Liver (tissue), 9 donors: ENCODE measurements around the gene SPIN1. TPM values are rescaled to one million over a fixed set of nuclear protein-coding genes. Genes with fewer than 3 reads are reported as not detected.

ENCODE experiments used
- DNase-seq: peaks from one replicate; pipeline ENCODE4 v3.0.0-alpha.2; 2017; ENCODE audit warnings: low spot score
- H3K27ac ChIP-seq, 2 donors: one replicate each; pipeline ENCODE4 v1.7.0; 2013; ENCODE audit warnings: inconsistent platforms in 2 of 2, low read length in 2 of 2, control low read depth in 1 of 2, low read depth in 1 of 2, mild to moderate bottlenecking in 1 of 2
- H3K27me3 ChIP-seq, 4 donors: one replicate each; pipeline versions ENCODE4 v1.6.1 to v1.7.0; 2013; ENCODE audit warnings: low read length in 3 of 4, inconsistent platforms in 1 of 4, mild to moderate bottlenecking in 1 of 4, moderate library complexity in 1 of 4; ENCODE audit not compliant: control insufficient read depth in 4 of 4, insufficient read depth in 4 of 4
- H3K36me3 ChIP-seq, 4 donors: one replicate each; pipeline versions ENCODE4 v1.6.1 to v1.7.0; 2013; ENCODE audit warnings: low read length in 3 of 4, mild to moderate bottlenecking in 3 of 4, low read depth in 1 of 4, moderate library complexity in 1 of 4; ENCODE audit not compliant: control insufficient read depth in 4 of 4, insufficient read depth in 3 of 4
- H3K4me1 ChIP-seq, 4 donors: one replicate each; pipeline versions ENCODE4 v1.6.1 to v1.7.0; 2013; ENCODE audit warnings: low read length in 3 of 4, mild to moderate bottlenecking in 3 of 4, moderate library complexity in 1 of 4; ENCODE audit not compliant: control insufficient read depth in 4 of 4, insufficient read depth in 4 of 4
- H3K4me3 ChIP-seq, 3 donors: one replicate each; pipeline versions ENCODE4 v1.6.1 to v1.7.0; 2013; ENCODE audit warnings: low read length in 3 of 3, control low read depth in 1 of 3, low read depth in 1 of 3, mild to moderate bottlenecking in 1 of 3
- H3K9ac ChIP-seq, 2 donors: one replicate each; pipeline ENCODE4 v1.7.0; 2013; ENCODE audit warnings: low read length in 2 of 2, mild to moderate bottlenecking in 2 of 2, moderate library complexity in 2 of 2, control low read depth in 1 of 2, low read depth in 1 of 2
- H3K9me3 ChIP-seq, 4 donors: one replicate each; pipeline versions ENCODE4 v1.6.1 to v1.7.0; 2013; ENCODE audit warnings: low read length in 3 of 4; ENCODE audit not compliant: control insufficient read depth in 4 of 4
- EGR1 ChIP-seq, 2 donors: IDR thresholded peaks; 2 replicates each; pipeline ENCODE4 v1.6.1; 2016 to 2018; ENCODE audit warnings: antibody characterized with exemption in 2 of 2, low read depth in 2 of 2
- FOXA1 ChIP-seq: IDR thresholded peaks from 2 replicates; pipeline ENCODE4 v1.6.1; 2016; ENCODE audit warnings: antibody characterized with exemption
- FOXA2 ChIP-seq: IDR thresholded peaks from 2 replicates; pipeline ENCODE4 v1.6.1; 2016; ENCODE audit warnings: antibody characterized with exemption
- GABPA ChIP-seq, 2 donors: IDR thresholded peaks in 1 of 2; conservative IDR thresholded peaks in 1 of 2; 2 replicates each; pipeline ENCODE4 v1.6.1; 2016; ENCODE audit warnings: antibody characterized with exemption in 2 of 2, mild to moderate bottlenecking in 1 of 2, moderate library complexity in 1 of 2
- JUND ChIP-seq, 2 donors: IDR thresholded peaks; 2 replicates each; pipeline ENCODE4 v1.6.1; 2016; ENCODE audit warnings: antibody characterized with exemption in 2 of 2
- MAX ChIP-seq: IDR thresholded peaks from 2 replicates; pipeline ENCODE4 v1.6.1; 2016; ENCODE audit warnings: antibody characterized with exemption
- NR2F2 ChIP-seq: IDR thresholded peaks from 2 replicates; pipeline ENCODE4 v1.6.1; 2016; ENCODE audit warnings: antibody characterized with exemption
- RAD21 ChIP-seq, 2 donors: IDR thresholded peaks; 2 replicates each; pipeline ENCODE4 v1.6.1; 2016; ENCODE audit warnings: antibody characterized with exemption in 2 of 2, mild to moderate bottlenecking in 2 of 2
- REST ChIP-seq: IDR thresholded peaks from 2 replicates; pipeline ENCODE4 v1.6.1; 2016; ENCODE audit warnings: antibody characterized with exemption, mild to moderate bottlenecking
- RXRA ChIP-seq, 2 donors: IDR thresholded peaks; 2 replicates each; pipeline ENCODE4 v1.6.1; 2017 to 2018; ENCODE audit warnings: antibody characterized with exemption in 2 of 2, mild to moderate bottlenecking in 1 of 2
- SP1 ChIP-seq: IDR thresholded peaks from 2 replicates; pipeline ENCODE4 v1.6.1; 2018; ENCODE audit warnings: antibody characterized with exemption, mild to moderate bottlenecking
- TAF1 ChIP-seq: conservative IDR thresholded peaks from 2 replicates; pipeline ENCODE4 v1.6.1; 2016; ENCODE audit warnings: antibody characterized with exemption, mild to moderate bottlenecking
- YY1 ChIP-seq: IDR thresholded peaks from 2 replicates; pipeline ENCODE4 v1.6.1; 2016; ENCODE audit warnings: antibody characterized with exemption, mild to moderate bottlenecking
- ZBTB33 ChIP-seq: IDR thresholded peaks from 2 replicates; pipeline ENCODE4 v1.6.1; 2016; ENCODE audit warnings: antibody characterized with exemption
- WGBS: extraction: QIAGEN DNeasy Blood & Tissue Kit; methylation state at CpG from one replicate; pipeline ENCODE4 v1.1.7; 2013; 5-methylcytosine and 5-hydroxymethylcytosine counted together
- polyA plus RNA-seq, 2 donors: library from polyadenylated mRNA; stranded (reverse) in 1 of 2; unstranded in 1 of 2; fragments of 200-250 nt in 1 of 2; fragments of >200 nt in 1 of 2; fragmentation: Nextera tagmentation in 1 of 2; extraction: Ambion mirVana in 1 of 2; gene quantifications; one replicate each; pipeline versions ENCODE4 v1.2.1 to v1.2.3, GENCODE V29; 2013 to 2015
- total RNA-seq, 2 donors: library from RNA; depleted of rRNA; stranded (reverse); fragments of >200 nt; gene quantifications; one replicate each; pipeline ENCODE4 v1.2.3, GENCODE V29; 2014
- donor health status: healthy.
- donor health status: healthy.
- donor health status: healthy.
- donor health status: healthy.
- donor health status: healthy.

The SPIN1 gene
- total and polyA plus RNA-seq, 4 donors, result 9.0 to 30.3 (median 18.6) TPM

GRCh38 chr9:88387036-88387551, 1.1 kb upstream of the SPIN1 start (continued):
- TF ChIP-seq REST (peak; percentile 21), FOXA2 (no peak), FOXA1 (no peak), NR2F2 (no peak), TAF1 (no peak), ZBTB33 (no peak), EGR1 (IDR thresholded peaks at IDR 0.05; ENCODE audit: low read depth in 2 of 2) (no peak), SP1 (peak; percentile 50), GABPA (IDR thresholded peaks at IDR 0.05 in 1 of 2, conservative IDR thresholded peaks at IDR 0.05 in 1 of 2) (no peak)

- no peaks in the 10 kb centered on the region for H3K27me3 ChIP-seq
- H3K27ac ChIP-seq, result peak overlapping the region; percentile 74 to 81
- no peaks in the 10 kb centered on the region for H3K36me3 ChIP-seq
- no peaks in the 10 kb centered on the region for H3K9me3 ChIP-seq
- DNase-seq, result peak; percentile 52
- peak overlapping the region; percentile 68 to 99 (median 81) for H3K4me3 ChIP-seq
- WGBS, result under 1% methylated on average over 40 of the region's 40 CpGs
- H3K4me1 ChIP-seq, result peaks cover 2 to 23% (median 22%) of the 10 kb centered on the region in 4 donors
- H3K9ac ChIP-seq, result peak overlapping the region; percentile 13 to 82
- TF ChIP-seq YY1, result peak; percentile 55
- TF ChIP-seq RXRA (IDR thresholded peaks at IDR 0.05), result peak; percentile 28 to 61
- peak in 1 of 2 donors; percentile 46 for TF ChIP-seq GABPA (IDR thresholded peaks at IDR 0.05 in 1 of 2, conservative IDR thresholded peaks at IDR 0.05 in 1 of 2)
- no peak for TF ChIP-seq MAX
- peak in 1 of 2 donors; percentile 3 for TF ChIP-seq RAD21 (IDR thresholded peaks at IDR 0.05)
- peak; percentile 5 for TF ChIP-seq SP1
- TF ChIP-seq FOXA1, result no peak
- no peak for TF ChIP-seq JUND (IDR thresholded peaks at IDR 0.05)
- TF ChIP-seq NR2F2, result peak; percentile 39
Measured at GRCh38 chr9:88387552-88388202, 567 bp upstream of the SPIN1 start.
